TTC549 (cell line): ENCODE measurements around the gene POTEJ.
"Not testable (repeated sequence)": the region's sequence is repeated elsewhere in the genome, so short reads cannot be mapped to it uniquely, and the experiment has no call there.

Experiments used
- FAIRE-seq: peaks from 2 replicates; lab custom pipeline; 2012; peaks lifted over from hg19 to GRCh38; lab: Jason Lieb, UNC

The POTEJ gene

GRCh38 chr2:130608276-130609001 is 2.8 kb upstream of the POTEJ start:
- FAIRE-seq = not testable (repeated sequence)

GRCh38 chr2:130609002-130609920 is 2.0 kb upstream of the POTEJ start:
- not testable (repeated sequence) for FAIRE-seq

- FAIRE-seq = not testable (repeated sequence)
Observed at GRCh38 chr2:130610486-130610885, 754 bp upstream of the POTEJ start.

- FAIRE-seq = not testable (repeated sequence)
Observed at GRCh38 chr2:130628784-130629475, 17.7 kb downstream of the POTEJ start.

GRCh38 chr2:130638973-130639372 is 27.7 kb downstream of the POTEJ start:
- FAIRE-seq = not testable (repeated sequence)

GRCh38 chr2:130641688-130642087 is 30.4 kb downstream of the POTEJ start:
- FAIRE-seq = not testable (repeated sequence)

GRCh38 chr2:130649285-130649684 is 38.0 kb downstream of the POTEJ start:
- not testable (repeated sequence) for FAIRE-seq

- FAIRE-seq = not testable (repeated sequence)
Observed at GRCh38 chr2:130664506-130664905, 53.3 kb downstream of the POTEJ start.

GRCh38 chr2:130665596-130665995 is 54.4 kb downstream of the POTEJ start:
- FAIRE-seq = not testable (repeated sequence)

GRCh38 chr2:130667516-130667915 is 56.3 kb downstream of the POTEJ start:
- not testable (repeated sequence) for FAIRE-seq

- FAIRE-seq = not testable (repeated sequence)
Observed at GRCh38 chr2:130670026-130670745, 58.9 kb downstream of the POTEJ start.

GRCh38 chr2:130692041-130692770 is 81.0 kb downstream of the POTEJ start:
- FAIRE-seq = not testable (repeated sequence)

- not testable (repeated sequence) for FAIRE-seq
Observed at GRCh38 chr2:130693474-130693873, 82.2 kb downstream of the POTEJ start.

- not testable (repeated sequence) for FAIRE-seq
Observed at GRCh38 chr2:130703250-130703649, 92.0 kb downstream of the POTEJ start.
